HL-60 (cell line): ENCODE results near the gene LRRK1.

Experiments
- DNase-seq, 2 experiments: peaks; one replicate each; pipeline ENCODE4 v3.0.0-alpha.2; 2010 to 2020; ENCODE audit warnings: low read depth in 1 of 2, low spot score in 1 of 2
- H3K27ac ChIP-seq: fragments of 250-450 bp; sonication (Bioruptor Pico); replicated peaks from 2 replicates; pipeline ENCODE4 v1.5.1; 2020; ENCODE audit warnings: mild to moderate bottlenecking, moderate library complexity
- H3K27me3 ChIP-seq: fragments of 250-450 bp; sonication (Bioruptor Pico); 2 replicates; pipeline ENCODE4 v1.5.1; 2021; ENCODE audit warnings: mild to moderate bottlenecking, moderate library complexity; ENCODE audit not compliant: insufficient read depth, poor library complexity, severe bottlenecking
- H3K4me3 ChIP-seq: replicated peaks from 2 replicates; pipeline ENCODE4 v1.5.1; 2011; ENCODE audit warnings: mild to moderate bottlenecking, control low read depth, low read length; ENCODE audit not compliant: insufficient read depth
- CTCF ChIP-seq: IDR thresholded peaks from one replicate; pipeline ENCODE4 v1.5.1; 2011; ENCODE audit warnings: low read length, control low read depth, inconsistent platforms; ENCODE audit not compliant: insufficient read depth
- GABPA ChIP-seq: IDR thresholded peaks from 2 replicates; pipeline ENCODE4 v1.6.1; 2012; ENCODE audit warnings: low read depth
- POLR2AphosphoS5 ChIP-seq: IDR thresholded peaks from 2 replicates; pipeline ENCODE4 v1.6.1; 2012; ENCODE audit warnings: low read depth
- REST ChIP-seq: IDR thresholded peaks from 2 replicates; pipeline ENCODE4 v1.6.1; 2012; ENCODE audit warnings: low read depth; ENCODE audit not compliant: insufficient replicate concordance
- SPI1 ChIP-seq: IDR thresholded peaks from 2 replicates; pipeline ENCODE4 v1.6.1; 2012; ENCODE audit warnings: low read depth, mild to moderate bottlenecking, borderline replicate concordance

LRRK1 gene

GRCh38 chr15:101037090-101037830, 118.1 kb downstream of the LRRK1 start:
- Histone ChIP-seq H3K27me3 (no peaks in the 10 kb centered on the region), H3K27ac (no peak overlapping the region), H3K4me3 (no peak overlapping the region)
- DNase-seq, result no peak
- no peak for TF ChIP-seq SPI1
- no peak for TF ChIP-seq REST
- no peak for TF ChIP-seq POLR2AphosphoS5
- no peak for TF ChIP-seq GABPA
- TF ChIP-seq CTCF, result no peak

GRCh38 chr15:101038327-101039003, 119.3 kb downstream of the LRRK1 start:
- no peak for TF ChIP-seq SPI1
- no peak for TF ChIP-seq POLR2AphosphoS5
- Histone ChIP-seq H3K4me3 (no peak overlapping the region), H3K27me3 (no peaks in the 10 kb centered on the region), H3K27ac (no peak overlapping the region)
- no peak for DNase-seq

- no peak overlapping the region for H3K27ac ChIP-seq
- DNase-seq, result no peak
- no peak for TF ChIP-seq SPI1
- TF ChIP-seq CTCF, result no peak
- TF ChIP-seq REST, result no peak
- TF ChIP-seq GABPA, result no peak
- TF ChIP-seq POLR2AphosphoS5, result no peak
These were observed 120.3 kb downstream of the LRRK1 start for GRCh38 chr15:101039461-101039860.

GRCh38 chr15:101042320-101042719, 123.2 kb downstream of the LRRK1 start:
- DNase-seq, result no peak
- Histone ChIP-seq H3K27ac (no peak overlapping the region), H3K27me3 (no peaks in the 10 kb centered on the region), H3K4me3 (no peak overlapping the region)
- TF ChIP-seq GABPA (no peak), POLR2AphosphoS5 (no peak), REST (no peak), CTCF (no peak), SPI1 (no peak)

More at GRCh38 chr15:101039461-101039860, 120.3 kb downstream of the LRRK1 start:
- no peak overlapping the region for H3K4me3 ChIP-seq
- no peaks in the 10 kb centered on the region for H3K27me3 ChIP-seq
